M059J (cell line): Measurements from ENCODE around the gene MAGI1. TPM values are rescaled to one million over a fixed set of nuclear protein-coding genes. Genes with fewer than 3 reads are reported as not detected.
A peak's percentile ranks its signal among the peaks of the same experiment; 100 is the strongest.
"Not testable (repeated sequence)": the region's sequence is repeated elsewhere in the genome, so short reads cannot be mapped to it uniquely, and the experiment has no call there.

Experiments used
- DNase-seq: peaks from one replicate; pipeline ENCODE4 v3.0.0-alpha.2; 2012; ENCODE audit warnings: low read depth
- total RNA-seq: library from RNA; depleted of rRNA; stranded (reverse); fragments of >200 nt; shearing (Covaris generic); gene quantifications from 2 replicates; pipeline ENCODE4 v1.2.3, GENCODE V29; 2014

The MAGI1 gene
- total RNA-seq, 1 experiment from 2014 or later = 2.8 TPM

DNA sequence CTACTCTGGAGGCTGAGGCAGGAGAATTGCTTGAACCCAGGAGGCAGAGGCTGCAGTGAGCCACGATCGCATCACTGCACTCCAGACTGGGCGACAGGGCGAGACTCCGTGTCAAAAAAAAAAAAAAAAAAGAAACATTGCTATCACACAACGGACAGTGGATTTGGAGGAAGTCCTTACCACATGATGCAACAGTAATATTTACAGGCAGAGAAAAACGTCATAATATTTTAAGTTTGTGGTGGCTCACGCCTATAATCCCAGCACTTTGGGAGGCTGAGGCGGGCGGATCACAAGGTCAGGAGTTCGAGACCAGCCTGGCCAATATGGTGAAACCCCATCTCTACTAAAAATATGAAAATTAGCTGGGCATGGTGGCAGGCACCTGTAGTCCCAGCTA is 473.0 kb downstream of the MAGI1 start:
- not testable (repeated sequence) for DNase-seq

- no peak for DNase-seq
Measured at GRCh38 chr3:65564483-65564882, 474.2 kb downstream of the MAGI1 start.

GRCh38 chr3:65563861-65564260 is 474.9 kb downstream of the MAGI1 start:
- DNase-seq = no peak

GRCh38 chr3:65562447-65562846 is 476.3 kb downstream of the MAGI1 start:
- no peak for DNase-seq

GRCh38 chr3:65561617-65562016 is 477.1 kb downstream of the MAGI1 start:
- no peak for DNase-seq

DNA sequence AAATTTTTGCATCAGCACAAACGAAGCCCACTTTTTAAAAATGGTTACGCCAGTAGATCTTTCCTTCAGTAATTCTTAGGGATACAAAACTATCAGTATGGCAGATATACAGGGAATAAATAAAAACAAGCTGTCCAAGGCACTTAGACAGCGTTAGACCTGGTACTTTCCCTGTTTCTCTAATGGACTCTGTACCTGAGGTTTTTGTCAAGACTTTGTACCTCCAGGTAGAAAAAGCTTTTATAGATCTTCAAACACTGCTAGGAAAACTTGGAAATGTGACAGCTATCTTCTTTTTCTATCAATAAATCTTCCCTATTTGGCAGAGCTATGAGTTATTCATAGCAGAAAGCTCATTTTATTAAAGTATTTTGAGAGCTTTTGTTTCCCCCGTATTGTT is 477.8 kb downstream of the MAGI1 start:
- no peak for DNase-seq

DNA sequence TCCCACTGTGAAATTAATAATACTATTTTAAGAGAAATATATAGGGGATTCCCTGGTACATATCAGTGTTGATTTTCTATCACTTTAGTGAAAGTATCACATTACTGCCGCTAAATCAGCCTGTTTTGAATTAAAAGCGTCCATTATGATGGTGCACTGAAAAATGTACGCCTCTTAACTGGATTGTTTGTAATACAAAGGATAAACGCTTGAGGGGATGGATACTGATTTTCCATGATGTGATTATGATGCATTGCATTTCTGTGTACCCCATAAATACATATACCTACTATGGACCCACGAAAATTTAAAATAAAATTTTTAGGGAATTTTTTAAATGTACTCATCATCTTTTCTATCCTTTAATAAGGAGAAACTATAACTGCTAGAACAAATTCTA is 478.6 kb downstream of the MAGI1 start:
- no peak for DNase-seq

GRCh38 chr3:65559643-65560042 is 479.1 kb downstream of the MAGI1 start:
- DNase-seq = no peak

GRCh38 chr3:65558826-65559225 is 479.9 kb downstream of the MAGI1 start:
- DNase-seq = no peak

DNA sequence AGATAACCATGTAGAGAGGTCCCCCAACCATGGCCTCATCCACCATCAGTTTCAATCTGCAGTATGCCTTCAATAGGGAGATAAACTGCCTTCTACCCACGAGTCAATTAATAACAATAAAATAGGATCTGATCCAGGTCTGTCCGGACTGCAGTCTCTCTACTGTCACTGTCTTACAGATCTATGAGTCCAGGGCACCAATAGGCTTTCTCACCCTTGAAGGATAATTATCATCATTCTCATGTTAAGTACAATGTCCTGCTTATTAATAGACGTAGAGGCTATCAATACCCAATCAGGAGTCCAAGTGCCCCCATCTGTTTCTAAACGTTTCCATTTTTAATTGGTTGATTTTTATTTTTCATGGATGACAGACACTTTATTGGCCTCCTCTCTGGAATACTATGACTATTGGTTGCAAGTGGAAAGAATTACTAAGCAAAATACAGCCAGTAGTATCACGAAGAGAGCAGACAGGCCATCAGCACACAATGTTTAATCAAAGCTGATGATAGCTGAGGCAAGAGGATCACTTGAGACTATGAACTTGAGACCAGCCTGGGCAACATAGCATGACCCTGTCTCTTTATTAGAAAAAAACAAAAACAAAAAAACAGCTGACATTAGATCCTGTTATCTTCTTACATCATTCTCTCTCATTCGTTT is 480.7 kb downstream of the MAGI1 start:
- no peak for DNase-seq

DNA sequence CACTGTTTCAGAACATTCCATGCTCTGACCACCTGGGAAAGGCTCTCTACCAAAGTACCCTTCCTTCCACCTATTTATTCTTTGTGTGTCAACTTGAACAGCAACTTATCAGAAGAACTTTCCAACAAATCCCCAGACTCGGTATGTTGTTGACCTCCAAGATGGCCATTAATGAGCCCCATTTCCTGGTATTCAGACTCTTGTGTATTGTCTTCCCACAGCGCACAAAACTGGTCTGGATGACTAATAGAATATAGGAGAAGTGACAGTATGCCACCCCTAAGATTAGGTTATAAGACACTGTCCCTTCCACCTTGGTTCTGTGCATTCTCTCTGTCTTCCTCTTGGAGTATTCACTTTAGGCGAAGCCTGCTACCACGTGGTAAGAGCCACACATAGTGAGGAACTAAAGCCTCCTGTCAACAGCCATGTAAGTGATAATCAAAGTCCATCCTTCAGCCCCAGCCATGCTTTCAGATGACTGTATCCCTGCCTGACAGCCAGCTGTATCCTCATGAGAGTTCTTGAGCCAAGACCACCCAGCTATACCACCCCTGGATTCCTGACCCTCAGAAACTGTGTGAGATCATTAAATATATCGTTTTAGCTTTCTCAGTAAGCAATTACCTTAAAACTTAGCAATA is 481.7 kb downstream of the MAGI1 start:
- no peak for DNase-seq

DNA sequence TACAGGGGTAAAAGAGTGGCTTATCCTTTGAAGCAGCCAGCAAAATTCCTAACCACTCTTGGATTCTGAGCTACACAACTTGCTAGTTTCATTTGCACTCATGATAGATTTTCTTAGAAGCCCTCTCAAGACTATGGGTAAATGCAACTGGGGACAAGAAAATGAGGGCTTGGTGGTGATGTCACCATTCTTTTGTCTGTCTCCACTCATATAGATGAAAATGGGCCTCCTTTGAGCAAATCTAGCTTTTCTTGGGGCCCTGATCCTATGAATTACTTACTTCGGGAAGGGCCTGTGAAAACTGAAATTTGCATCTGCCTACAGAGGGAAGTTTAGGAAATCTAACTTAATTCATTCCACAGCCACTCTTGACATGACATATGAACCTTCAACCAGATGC is 486.3 kb downstream of the MAGI1 start:
- DNase-seq = no peak

GRCh38 chr3:65551945-65552344 is 486.8 kb downstream of the MAGI1 start:
- DNase-seq = no peak

- DNase-seq = no peak
Measured at GRCh38 chr3:65550137-65550536, 488.6 kb downstream of the MAGI1 start.

GRCh38 chr3:65549626-65549959 is 489.1 kb downstream of the MAGI1 start:
- DNase-seq = no peak

GRCh38 chr3:65548848-65549625 is 489.7 kb downstream of the MAGI1 start:
- no peak for DNase-seq

- DNase-seq = no peak
Measured at GRCh38 chr3:65545429-65545828, 493.3 kb downstream of the MAGI1 start.

DNA sequence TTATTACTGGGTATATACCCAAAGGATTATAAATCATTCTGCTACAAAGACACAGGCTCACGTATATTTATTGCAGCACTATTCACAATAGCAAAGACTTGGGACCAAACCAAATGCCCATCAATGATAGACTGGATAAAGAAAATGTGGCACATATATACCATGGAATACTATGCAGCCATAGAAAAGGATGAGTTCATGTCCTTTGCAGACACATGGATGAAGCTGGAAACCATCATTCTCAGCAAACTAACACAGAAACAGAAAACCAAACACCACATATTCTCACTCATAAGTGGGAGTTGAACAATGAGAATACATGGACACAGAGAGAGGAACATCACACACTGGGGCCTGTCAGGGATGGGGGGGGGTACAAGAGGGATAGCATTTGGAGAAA is 495.3 kb downstream of the MAGI1 start:
- DNase-seq = not testable (repeated sequence)

DNA sequence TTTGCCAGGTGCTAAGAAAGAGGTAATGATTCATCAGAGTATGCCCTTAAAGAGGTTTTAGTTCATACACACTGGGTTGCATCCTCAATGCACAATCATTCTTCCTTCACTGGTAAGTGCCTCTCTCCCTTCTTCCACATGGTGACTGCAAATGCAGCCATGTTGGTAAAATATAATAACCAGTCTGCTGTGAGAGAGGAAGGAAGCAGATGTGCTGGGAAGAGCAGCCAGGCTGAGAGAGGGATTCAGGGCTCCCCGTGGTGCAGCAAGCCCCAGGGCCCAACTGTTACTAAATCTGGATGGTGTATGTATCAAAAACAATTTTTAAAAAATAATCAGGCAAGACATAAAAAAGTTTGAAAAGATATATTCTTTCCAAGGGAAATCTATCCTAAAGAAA is 498.1 kb downstream of the MAGI1 start:
- DNase-seq = no peak

- no peak for DNase-seq
Measured at GRCh38 chr3:65539616-65540015, 499.1 kb downstream of the MAGI1 start.

DNA sequence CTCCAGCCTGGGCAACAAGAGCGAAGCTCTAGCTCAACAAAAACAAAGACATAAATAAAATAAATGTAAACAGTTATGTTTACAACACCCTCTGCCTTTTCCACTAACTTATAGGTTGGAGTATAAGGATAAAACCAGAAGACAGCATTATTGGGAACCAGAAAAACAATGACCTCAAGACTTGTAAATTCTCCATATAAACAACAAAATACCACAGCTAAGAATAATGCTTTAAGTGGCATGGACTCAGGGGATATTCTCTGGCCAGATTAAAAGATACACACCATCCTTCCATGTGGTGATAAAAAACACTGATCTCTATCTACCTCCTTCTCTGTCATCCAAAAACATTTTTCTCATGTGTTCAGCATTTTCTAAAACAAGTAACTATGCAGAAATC is 500.6 kb downstream of the MAGI1 start:
- DNase-seq = peak; percentile 17

GRCh38 chr3:65537109-65537508 is 501.6 kb downstream of the MAGI1 start:
- no peak for DNase-seq

GRCh38 chr3:65535260-65535659 is 503.5 kb downstream of the MAGI1 start:
- DNase-seq = no peak
